ENCODE results near the gene RNF114.

- TF ChIP-seq CTCF (IDR thresholded peaks at IDR 0.05): no peak
- TF ChIP-seq POLR2A (IDR thresholded peaks at IDR 0.05): no peak
Observed at GRCh38 chr20:49942942-49943341, 6.7 kb downstream of the RNF114 start.

All from lower leg skin (tissue), 3 donors.